Stimulated activated CD8-positive, alpha-beta memory T cell treated with anti-CD3 and anti-CD28 coated beads, Interleukin-15, amount 100 ng/mL, for 48 hours (primary cell): ENCODE measurements around the gene TWSG1.
"Not testable (repeated sequence)": the region's sequence is repeated elsewhere in the genome, so short reads cannot be mapped to it uniquely, and the experiment has no call there.

Experiments
- DNase-seq, 2 donors: peaks; one replicate each; pipeline ENCODE4 v3.0.0-alpha.2; 2020; ENCODE audit warnings: low read depth in 2 of 2

TWSG1 gene

GRCh38 chr18:9334973-9335696, 562 bp downstream of the TWSG1 start:
- peak in 1 of 2 donors; percentile 18 for DNase-seq

- no peak for DNase-seq
These were observed 1.1 kb downstream of the TWSG1 start for GRCh38 chr18:9335697-9336045.

GRCh38 chr18:9336827-9337226, 2.3 kb downstream of the TWSG1 start:
- no peak for DNase-seq

- DNase-seq: no peak
These were observed 3.3 kb downstream of the TWSG1 start for GRCh38 chr18:9337873-9338272.

- no peak for DNase-seq
These were observed 5.9 kb downstream of the TWSG1 start for GRCh38 chr18:9340472-9340871.

- DNase-seq: no peak
These were observed 9.0 kb downstream of the TWSG1 start for GRCh38 chr18:9343577-9343976.

GRCh38 chr18:9346775-9347174, 12.2 kb downstream of the TWSG1 start:
- no peak for DNase-seq

GRCh38 chr18:9348079-9348671, 13.6 kb downstream of the TWSG1 start:
- DNase-seq: no peak

- DNase-seq: no peak
These were observed 14.2 kb downstream of the TWSG1 start for GRCh38 chr18:9348766-9349165.

- no peak for DNase-seq
These were observed 19.0 kb downstream of the TWSG1 start for GRCh38 chr18:9353596-9353995.

- DNase-seq: no peak
These were observed 19.7 kb downstream of the TWSG1 start for GRCh38 chr18:9354256-9354655.

GRCh38 chr18:9356976-9357375, 22.4 kb downstream of the TWSG1 start:
- no peak for DNase-seq

- no peak for DNase-seq
These were observed 25.2 kb downstream of the TWSG1 start for GRCh38 chr18:9359796-9360195.

GRCh38 chr18:9361191-9361590, 26.6 kb downstream of the TWSG1 start:
- no peak for DNase-seq

GRCh38 chr18:9362869-9363268, 28.3 kb downstream of the TWSG1 start:
- DNase-seq: no peak

GRCh38 chr18:9364242-9364641, 29.7 kb downstream of the TWSG1 start:
- no peak for DNase-seq

GRCh38 chr18:9365406-9365805, 30.8 kb downstream of the TWSG1 start:
- no peak for DNase-seq

GRCh38 chr18:9366126-9366714, 31.6 kb downstream of the TWSG1 start:
- DNase-seq: no peak

- not testable (repeated sequence) for DNase-seq
These were observed 38.7 kb downstream of the TWSG1 start for GRCh38 chr18:9373254-9373653.

GRCh38 chr18:9379118-9379517, 44.5 kb downstream of the TWSG1 start:
- no peak for DNase-seq

GRCh38 chr18:9380101-9380500, 45.5 kb downstream of the TWSG1 start:
- no peak for DNase-seq

- no peak for DNase-seq
These were observed 46.2 kb downstream of the TWSG1 start for GRCh38 chr18:9380621-9381395.

- DNase-seq: no peak
These were observed 52.3 kb downstream of the TWSG1 start for GRCh38 chr18:9386879-9387278.
